Endothelial cell (in vitro differentiated cells): ENCODE data around the gene MBTPS2. TPM values are rescaled to one million over a fixed set of nuclear protein-coding genes. Genes with fewer than 3 reads are reported as not detected.

Source experiments
- DNase-seq: peaks from one replicate; pipeline ENCODE4 v3.0.0; 2021; ENCODE audit warnings: low spot score
- H3K27ac Mint-ChIP-seq: one replicate; pipeline ENCODE4 v1.8.0; 2021; ENCODE audit warnings: mixed read lengths, inconsistent platforms; ENCODE audit not compliant: unreplicated experiment
- H3K27me3 Mint-ChIP-seq: one replicate; pipeline ENCODE4 v1.8.0; 2021; ENCODE audit warnings: mild to moderate bottlenecking, moderate library complexity, mixed read lengths, inconsistent platforms; ENCODE audit not compliant: unreplicated experiment
- H3K36me3 Mint-ChIP-seq: one replicate; pipeline ENCODE4 v1.8.0; 2021; ENCODE audit warnings: mild to moderate bottlenecking, low read depth, mixed read lengths, inconsistent platforms; ENCODE audit not compliant: unreplicated experiment
- H3K4me1 Mint-ChIP-seq: one replicate; pipeline ENCODE4 v1.8.0; 2021; ENCODE audit warnings: mild to moderate bottlenecking, mixed read lengths, inconsistent platforms; ENCODE audit not compliant: unreplicated experiment
- H3K4me3 Mint-ChIP-seq: one replicate; pipeline ENCODE4 v1.8.0; 2021; ENCODE audit warnings: mild to moderate bottlenecking, mixed read lengths, inconsistent platforms; ENCODE audit not compliant: unreplicated experiment
- H3K9me3 Mint-ChIP-seq: one replicate; pipeline ENCODE4 v1.8.0; 2021; ENCODE audit warnings: mixed read lengths, inconsistent platforms; ENCODE audit not compliant: unreplicated experiment
- total RNA-seq: library from RNA; stranded (reverse); fragmentation: NEBNext Ultra II Directional; extraction: Animal tissue kit (Norgen Biotek cat#: 25700); gene quantifications from one replicate; pipeline ENCODE4 v1.2.1, GENCODE V29; 2021; ENCODE audit not compliant: unreplicated experiment
- TF ChIP-seq, protein P1 (sequence below): fragments of 200-600 bp; sonication (generic); IDR thresholded peaks from one replicate; pipeline ENCODE4 v1.5.0; 2021; ENCODE audit warnings: antibody characterized with exemption; ENCODE audit not compliant: unreplicated experiment

The MBTPS2 gene
- total RNA-seq, 1 donor from 2014 or later, result 9.4 TPM

DNA sequence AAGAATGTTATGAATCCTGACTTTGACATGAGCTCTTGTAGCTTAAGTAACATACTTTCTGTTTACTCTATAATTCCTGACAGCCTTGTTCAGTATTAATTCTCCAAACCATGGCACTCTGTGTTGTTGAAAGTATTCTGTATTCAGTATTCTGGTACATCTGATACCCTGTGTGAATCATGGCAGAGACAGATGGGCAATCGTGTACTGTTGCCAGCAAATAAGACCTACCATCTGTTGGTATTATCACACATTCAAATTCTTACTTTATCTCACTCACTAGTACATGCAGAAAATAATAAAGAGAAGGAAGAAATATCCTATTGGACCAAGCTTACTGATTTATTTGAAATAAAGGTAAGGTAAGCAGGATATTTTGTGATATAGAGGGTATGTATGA lies 7.9 kb downstream of the MBTPS2 start:
- Mint-ChIP-seq H3K4me3 (no peak overlapping the region), H3K27ac (no peak overlapping the region), H3K9me3 (no peaks in the 10 kb centered on the region), H3K27me3 (no peaks in the 10 kb centered on the region), H3K4me1 (peaks cover 4% of the 10 kb centered on the region), H3K36me3 (peaks cover 3% of the 10 kb centered on the region)
- TF ChIP-seq, protein P1, sequence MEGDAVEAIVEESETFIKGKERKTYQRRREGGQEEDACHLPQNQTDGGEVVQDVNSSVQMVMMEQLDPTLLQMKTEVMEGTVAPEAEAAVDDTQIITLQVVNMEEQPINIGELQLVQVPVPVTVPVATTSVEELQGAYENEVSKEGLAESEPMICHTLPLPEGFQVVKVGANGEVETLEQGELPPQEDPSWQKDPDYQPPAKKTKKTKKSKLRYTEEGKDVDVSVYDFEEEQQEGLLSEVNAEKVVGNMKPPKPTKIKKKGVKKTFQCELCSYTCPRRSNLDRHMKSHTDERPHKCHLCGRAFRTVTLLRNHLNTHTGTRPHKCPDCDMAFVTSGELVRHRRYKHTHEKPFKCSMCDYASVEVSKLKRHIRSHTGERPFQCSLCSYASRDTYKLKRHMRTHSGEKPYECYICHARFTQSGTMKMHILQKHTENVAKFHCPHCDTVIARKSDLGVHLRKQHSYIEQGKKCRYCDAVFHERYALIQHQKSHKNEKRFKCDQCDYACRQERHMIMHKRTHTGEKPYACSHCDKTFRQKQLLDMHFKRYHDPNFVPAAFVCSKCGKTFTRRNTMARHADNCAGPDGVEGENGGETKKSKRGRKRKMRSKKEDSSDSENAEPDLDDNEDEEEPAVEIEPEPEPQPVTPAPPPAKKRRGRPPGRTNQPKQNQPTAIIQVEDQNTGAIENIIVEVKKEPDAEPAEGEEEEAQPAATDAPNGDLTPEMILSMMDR, result no peak
- DNase-seq, result no peak

DNA sequence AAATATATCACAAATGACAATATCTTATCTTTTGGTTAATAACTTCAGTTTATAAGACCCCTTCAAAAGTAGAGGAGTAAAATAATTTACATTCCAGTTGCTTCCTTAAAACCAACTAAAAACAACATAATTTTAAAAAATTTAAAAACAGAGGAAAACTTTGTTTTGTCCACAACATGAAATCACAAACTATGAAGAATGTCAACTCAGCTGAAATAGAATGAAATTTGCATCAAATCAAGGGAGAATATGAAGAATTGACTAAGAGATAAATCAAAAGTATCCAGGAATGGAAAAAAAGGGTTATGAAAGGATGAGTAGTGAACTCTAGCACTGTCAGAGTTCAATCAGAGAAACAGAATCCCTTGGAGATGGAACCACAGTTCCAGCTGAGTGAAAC lies 14.2 kb downstream of the MBTPS2 start:
- no peak for DNase-seq
- H3K9me3 Mint-ChIP-seq, result no peaks in the 10 kb centered on the region
- no peaks in the 10 kb centered on the region for H3K4me1 Mint-ChIP-seq
- TF ChIP-seq, protein P1, result no peak
- peaks cover 2% of the 10 kb centered on the region for H3K27me3 Mint-ChIP-seq
- peaks cover 10% of the 10 kb centered on the region for H3K36me3 Mint-ChIP-seq
- no peak overlapping the region for H3K4me3 Mint-ChIP-seq
- no peak overlapping the region for H3K27ac Mint-ChIP-seq

DNA sequence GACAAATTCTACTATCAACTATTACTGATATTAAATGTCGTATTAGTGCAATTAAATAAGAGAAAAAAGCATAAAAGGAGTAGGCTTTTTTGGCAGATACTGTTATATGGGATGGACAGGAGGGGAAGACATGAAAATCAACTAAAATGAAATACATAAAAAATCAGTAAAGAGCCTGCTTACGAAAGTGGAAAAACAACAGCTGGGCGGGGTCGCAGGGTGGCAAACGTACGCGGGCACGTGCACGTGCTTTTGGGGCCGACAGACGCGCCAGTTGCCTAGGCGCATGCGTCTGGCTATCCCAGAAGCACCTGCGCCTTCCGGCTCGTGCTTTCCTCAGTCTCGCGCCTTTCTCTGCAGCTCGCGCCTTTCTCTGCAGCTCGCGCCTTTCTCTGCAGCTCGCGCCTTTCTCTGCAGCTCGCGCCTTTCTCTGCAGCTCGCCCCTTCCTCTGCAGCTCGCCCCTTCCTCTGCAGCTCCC lies 16.6 kb downstream of the MBTPS2 start, which contains the start of gene YY2:
TSS of gene YY2 (plus strand) at position 51 of the 479 bp plus-strand sequence. CDS start 498 bp downstream, outside the sequence.
- Mint-ChIP-seq H3K9me3 (no peaks in the 10 kb centered on the region), H3K4me3 (no peak within 1 kb of the TSS), H3K4me1 (no peaks in the 10 kb centered on the region), H3K27me3 (peaks cover 2% of the 10 kb centered on the region), H3K36me3 (peaks cover 10% of the 10 kb centered on the region), H3K27ac (no peak within 1 kb of the TSS)
- TF ChIP-seq, protein P1, result no peak
- no peak for DNase-seq

DNA sequence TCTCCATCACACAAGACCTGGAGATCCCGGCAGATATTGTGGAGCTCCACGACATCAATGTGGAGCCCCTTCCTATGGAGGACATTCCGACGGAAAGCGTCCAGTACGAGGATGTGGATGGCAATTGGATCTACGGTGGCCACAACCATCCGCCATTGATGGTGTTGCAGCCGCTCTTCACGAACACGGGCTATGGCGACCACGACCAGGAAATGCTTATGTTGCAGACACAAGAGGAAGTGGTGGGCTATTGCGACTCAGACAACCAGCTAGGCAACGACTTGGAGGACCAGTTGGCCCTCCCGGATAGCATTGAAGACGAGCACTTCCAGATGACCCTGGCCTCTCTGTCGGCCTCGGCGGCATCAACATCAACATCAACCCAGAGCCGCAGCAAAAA lies 17.1 kb downstream of the MBTPS2 start:
- DNase-seq, result no peak
- H3K4me3 Mint-ChIP-seq, result no peak overlapping the region
- no peak overlapping the region for H3K27ac Mint-ChIP-seq
- H3K4me1 Mint-ChIP-seq, result no peaks in the 10 kb centered on the region
- H3K27me3 Mint-ChIP-seq, result peaks cover 2% of the 10 kb centered on the region
- TF ChIP-seq, protein P1, result no peak
- no peaks in the 10 kb centered on the region for H3K9me3 Mint-ChIP-seq
- H3K36me3 Mint-ChIP-seq, result peaks cover 10% of the 10 kb centered on the region

DNA sequence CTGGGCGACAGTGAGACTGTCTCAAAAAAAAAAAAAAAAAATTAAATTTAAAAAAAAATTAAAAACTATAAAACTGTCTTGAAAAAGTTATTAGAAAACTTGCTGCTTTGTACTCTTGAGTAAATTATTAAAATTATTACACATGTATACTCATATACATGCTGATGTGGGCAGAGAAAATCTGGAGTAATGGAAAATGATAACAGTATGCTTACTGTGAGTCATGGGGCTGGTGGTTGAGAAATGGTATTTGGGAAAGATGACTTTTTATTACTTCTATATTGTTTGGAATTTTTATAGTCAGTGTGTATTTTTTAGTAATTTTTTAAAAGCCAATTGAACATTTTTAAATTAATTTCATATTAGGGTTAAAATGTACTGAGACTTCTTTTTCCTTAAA lies 23.8 kb downstream of the MBTPS2 start:
- Mint-ChIP-seq H3K27ac (no peak overlapping the region), H3K27me3 (no peaks in the 10 kb centered on the region), H3K4me3 (no peak overlapping the region), H3K9me3 (no peaks in the 10 kb centered on the region), H3K4me1 (no peaks in the 10 kb centered on the region), H3K36me3 (no peaks in the 10 kb centered on the region)
- no peak for DNase-seq
- TF ChIP-seq, protein P1, result no peak
